ENCODE data around the gene SLC16A2.
A peak's percentile ranks its signal among the peaks of the same experiment; 100 is the strongest.
"Not testable (repeated sequence)": the region's sequence is repeated elsewhere in the genome, so short reads cannot be mapped to it uniquely, and the experiment has no call there.

SLC16A2 gene

GRCh38 chrX:74448669-74449068 is 27.4 kb downstream of the SLC16A2 start:
- DNase-seq: no peak

- DNase-seq: no peak
Observed at GRCh38 chrX:74449322-74449936, 28.1 kb downstream of the SLC16A2 start.

- DNase-seq: no peak
Observed at GRCh38 chrX:74449937-74450330, 28.6 kb downstream of the SLC16A2 start.

GRCh38 chrX:74450803-74451449 is 29.6 kb downstream of the SLC16A2 start:
- peak; percentile 78 to 80 for DNase-seq

- DNase-seq: no peak
Observed at GRCh38 chrX:74451450-74452198, 30.3 kb downstream of the SLC16A2 start.

- no peak for DNase-seq
Observed at GRCh38 chrX:74452199-74452481, 30.8 kb downstream of the SLC16A2 start.

- DNase-seq: no peak
Observed at GRCh38 chrX:74453178-74453577, 31.9 kb downstream of the SLC16A2 start.

GRCh38 chrX:74454233-74454632 is 32.9 kb downstream of the SLC16A2 start:
- DNase-seq: not testable (repeated sequence)

- DNase-seq: no peak
Observed at GRCh38 chrX:74458736-74459135, 37.4 kb downstream of the SLC16A2 start.

GRCh38 chrX:74461384-74461783 is 40.1 kb downstream of the SLC16A2 start:
- DNase-seq: no peak

- DNase-seq: no peak
Observed at GRCh38 chrX:74464722-74465121, 43.4 kb downstream of the SLC16A2 start.

GRCh38 chrX:74465424-74465823 is 44.1 kb downstream of the SLC16A2 start:
- DNase-seq: no peak

GRCh38 chrX:74467656-74468055 is 46.4 kb downstream of the SLC16A2 start:
- DNase-seq: no peak

GRCh38 chrX:74473116-74473515 is 51.8 kb downstream of the SLC16A2 start:
- DNase-seq: not testable (repeated sequence)

GRCh38 chrX:74490247-74490646 is 69.0 kb downstream of the SLC16A2 start:
- no peak for DNase-seq

GRCh38 chrX:74492720-74493201 is 71.5 kb downstream of the SLC16A2 start:
- no peak for DNase-seq

GRCh38 chrX:74493806-74494205 is 72.5 kb downstream of the SLC16A2 start:
- DNase-seq: no peak

- DNase-seq: no peak
Observed at GRCh38 chrX:74498924-74499323, 77.6 kb downstream of the SLC16A2 start.

GRCh38 chrX:74500067-74500466 is 78.8 kb downstream of the SLC16A2 start:
- DNase-seq: no peak

GRCh38 chrX:74500555-74500954 is 79.3 kb downstream of the SLC16A2 start:
- DNase-seq: no peak

GRCh38 chrX:74505437-74505836 is 84.1 kb downstream of the SLC16A2 start:
- DNase-seq: no peak

- no peak for DNase-seq
Observed at GRCh38 chrX:74506317-74507115, 85.2 kb downstream of the SLC16A2 start.

GRCh38 chrX:74507191-74507590 is 85.9 kb downstream of the SLC16A2 start:
- no peak for DNase-seq

Data from Kasumi-1 (cell line).